Limb (tissue), 2 donors: ENCODE data around the gene ATPAF1.

ENCODE experiments used
- DNase-seq, 2 donors: peaks; one replicate each; pipeline ENCODE4 v3.0.0-alpha.2; 2016; ENCODE audit errors: extremely low spot score in 2 of 2

ATPAF1 gene

GRCh38 chr1:46594063-46594462 lies 74.1 kb downstream of the ATPAF1 start:
- no peak for DNase-seq

GRCh38 chr1:46592823-46593222 lies 75.3 kb downstream of the ATPAF1 start:
- no peak for DNase-seq

GRCh38 chr1:46589529-46589928 lies 78.6 kb downstream of the ATPAF1 start:
- no peak for DNase-seq

GRCh38 chr1:46587069-46587468 lies 81.1 kb downstream of the ATPAF1 start:
- DNase-seq = no peak

- no peak for DNase-seq
These were observed 82.7 kb downstream of the ATPAF1 start for GRCh38 chr1:46585312-46585938.

GRCh38 chr1:46583494-46583893 lies 84.7 kb downstream of the ATPAF1 start:
- DNase-seq = no peak

- no peak for DNase-seq
These were observed 85.2 kb downstream of the ATPAF1 start for GRCh38 chr1:46582972-46583371.
